HG03066 (cell line): ENCODE data around the gene PARP12.
"Not testable (repeated sequence)": the region's sequence is repeated elsewhere in the genome, so short reads cannot be mapped to it uniquely, and the experiment has no call there.

Experiments
- ATAC-seq: cut with Tn5 transposase; IDR thresholded peaks from one replicate; pipeline ENCODE4 v1.9.1; 2021; ENCODE audit warnings: low read depth; ENCODE audit not compliant: unreplicated experiment

Gene PARP12, protein sequence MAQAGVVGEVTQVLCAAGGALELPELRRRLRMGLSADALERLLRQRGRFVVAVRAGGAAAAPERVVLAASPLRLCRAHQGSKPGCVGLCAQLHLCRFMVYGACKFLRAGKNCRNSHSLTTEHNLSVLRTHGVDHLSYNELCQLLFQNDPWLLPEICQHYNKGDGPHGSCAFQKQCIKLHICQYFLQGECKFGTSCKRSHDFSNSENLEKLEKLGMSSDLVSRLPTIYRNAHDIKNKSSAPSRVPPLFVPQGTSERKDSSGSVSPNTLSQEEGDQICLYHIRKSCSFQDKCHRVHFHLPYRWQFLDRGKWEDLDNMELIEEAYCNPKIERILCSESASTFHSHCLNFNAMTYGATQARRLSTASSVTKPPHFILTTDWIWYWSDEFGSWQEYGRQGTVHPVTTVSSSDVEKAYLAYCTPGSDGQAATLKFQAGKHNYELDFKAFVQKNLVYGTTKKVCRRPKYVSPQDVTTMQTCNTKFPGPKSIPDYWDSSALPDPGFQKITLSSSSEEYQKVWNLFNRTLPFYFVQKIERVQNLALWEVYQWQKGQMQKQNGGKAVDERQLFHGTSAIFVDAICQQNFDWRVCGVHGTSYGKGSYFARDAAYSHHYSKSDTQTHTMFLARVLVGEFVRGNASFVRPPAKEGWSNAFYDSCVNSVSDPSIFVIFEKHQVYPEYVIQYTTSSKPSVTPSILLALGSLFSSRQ

DNA sequence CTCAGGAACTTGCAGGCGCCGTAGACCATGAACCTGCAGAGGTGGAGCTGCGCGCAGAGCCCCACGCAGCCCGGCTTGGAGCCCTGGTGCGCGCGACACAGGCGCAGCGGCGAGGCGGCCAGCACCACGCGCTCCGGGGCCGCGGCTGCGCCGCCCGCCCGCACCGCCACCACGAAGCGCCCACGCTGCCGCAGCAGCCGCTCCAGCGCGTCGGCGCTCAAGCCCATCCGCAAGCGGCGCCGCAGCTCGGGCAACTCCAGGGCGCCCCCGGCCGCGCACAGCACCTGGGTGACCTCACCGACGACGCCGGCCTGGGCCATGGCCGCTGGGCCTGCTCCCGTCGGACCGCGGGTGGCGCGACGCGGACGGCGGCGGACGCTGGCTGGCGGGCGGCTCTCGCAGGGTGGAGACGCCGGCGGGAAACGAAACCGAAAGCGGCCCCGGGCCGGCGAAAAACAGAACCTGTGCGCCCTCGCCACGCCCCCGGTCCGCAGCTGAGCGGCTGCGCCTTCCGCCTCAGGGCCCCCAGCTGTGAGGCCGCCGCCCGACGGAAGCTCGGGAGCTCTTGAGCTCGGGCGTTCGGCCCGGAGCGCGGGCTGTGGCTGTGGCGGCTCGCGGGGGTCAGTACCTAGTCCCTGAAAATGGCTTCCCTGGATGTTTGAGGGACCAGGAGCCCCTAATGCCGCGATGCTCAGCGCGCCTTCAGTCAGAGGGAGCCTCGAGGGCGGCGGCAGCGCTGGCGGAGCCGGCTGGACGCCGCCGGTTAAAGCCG lies at the start of gene PARP12:
PARP12 (minus strand) TSS at position 424 of the 772 bp plus-strand sequence; CDS start at position 320, 104 bp downstream.
- ATAC-seq: peak; percentile 87

DNA sequence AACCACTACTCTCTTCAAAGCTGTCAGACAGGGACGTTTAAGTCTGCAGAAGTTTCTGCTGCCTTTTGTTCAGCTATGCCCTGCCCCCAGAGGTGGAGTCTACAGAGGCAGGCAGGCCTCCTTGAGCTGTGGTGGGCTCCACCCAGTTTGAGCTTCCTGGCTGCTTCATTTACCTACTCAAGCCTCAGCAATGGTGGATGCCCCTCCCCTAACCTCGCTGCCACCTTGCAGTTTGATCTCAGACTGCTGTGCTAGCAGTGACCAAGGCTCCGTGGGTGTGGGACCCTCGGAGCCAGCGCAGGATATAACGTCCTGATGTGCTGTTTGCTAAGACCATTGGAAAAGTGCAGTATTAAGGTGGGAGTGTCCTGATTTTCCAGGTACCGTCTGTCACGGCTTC lies 46.0 kb upstream of the PARP12 start:
- ATAC-seq: not testable (repeated sequence)

DNA sequence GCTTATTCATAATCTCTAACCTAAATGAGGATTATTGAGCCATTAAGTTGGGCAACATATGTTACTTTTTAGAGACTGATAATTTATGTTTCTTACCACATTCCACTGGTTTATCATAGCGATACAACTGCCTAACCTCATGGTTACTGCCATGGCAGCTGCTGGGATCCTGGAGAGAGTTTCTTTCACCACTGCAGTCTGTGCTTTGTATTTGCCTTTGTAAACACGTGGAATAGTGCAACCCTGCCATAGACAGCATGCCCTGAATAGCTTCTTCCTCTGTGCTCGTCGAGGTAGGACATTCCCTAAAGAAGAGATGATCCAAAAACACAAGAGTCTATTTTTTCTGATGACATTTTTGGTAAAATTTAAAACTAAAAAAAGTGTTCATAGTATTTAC lies 33.7 kb upstream of the PARP12 start:
- no peak for ATAC-seq

DNA sequence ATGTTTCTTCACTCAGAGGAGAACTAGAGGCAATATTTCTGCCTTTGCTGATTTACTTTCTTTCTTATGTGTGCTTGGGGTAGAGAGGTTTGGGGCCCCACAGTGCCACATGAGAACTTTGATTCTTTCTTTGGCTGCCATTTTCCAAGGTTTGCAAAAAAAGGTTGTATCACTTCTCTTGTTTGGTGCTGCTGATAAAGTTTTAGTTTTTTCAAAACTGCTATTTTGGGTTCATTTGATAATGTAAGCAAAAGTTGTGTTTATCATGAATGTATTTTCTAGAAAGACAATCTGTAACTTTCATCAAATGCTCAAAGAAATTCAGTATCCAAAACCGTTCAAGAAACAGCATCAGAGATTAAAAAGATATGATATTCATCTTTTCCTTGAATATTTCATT lies 30.6 kb upstream of the PARP12 start:
- no peak for ATAC-seq

DNA sequence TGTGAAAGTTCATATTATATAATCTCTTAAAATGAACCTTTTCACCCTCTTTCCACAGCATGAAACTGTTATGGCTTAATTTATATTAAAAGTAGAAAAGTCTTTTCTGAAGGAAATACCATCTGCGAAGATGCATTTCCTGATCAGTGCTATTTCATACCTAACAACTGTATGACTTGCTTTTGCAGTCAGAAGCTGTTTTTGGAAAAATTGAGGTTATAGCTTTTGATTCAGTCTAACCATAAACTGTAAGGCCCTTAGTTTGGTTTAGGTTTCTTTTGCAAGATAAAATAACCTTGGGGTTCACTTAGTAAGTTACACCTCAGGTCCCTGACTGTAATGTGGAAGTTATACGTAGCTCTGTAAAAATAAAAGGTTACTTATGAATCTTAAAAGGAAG lies 22.7 kb upstream of the PARP12 start:
- no peak for ATAC-seq

DNA sequence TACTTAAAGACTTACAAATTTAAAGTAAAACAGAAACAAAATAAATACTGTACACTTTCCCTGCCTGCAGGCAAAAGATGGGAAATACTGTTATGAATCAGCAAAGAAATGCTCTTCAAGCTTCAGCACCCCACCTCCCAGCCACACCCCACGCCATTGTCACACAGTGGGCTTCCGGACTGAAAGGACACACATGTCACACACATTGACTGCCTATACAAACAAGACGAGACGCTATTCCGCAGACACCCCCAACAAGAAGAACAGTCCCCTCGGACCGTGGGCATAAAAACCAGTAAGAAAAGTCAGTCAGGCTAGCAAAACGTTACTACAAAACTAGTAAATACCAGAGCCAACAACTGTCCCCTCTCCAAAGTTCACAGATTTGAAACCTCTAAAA lies 22.2 kb upstream of the PARP12 start:
- ATAC-seq: peak; percentile 91

DNA sequence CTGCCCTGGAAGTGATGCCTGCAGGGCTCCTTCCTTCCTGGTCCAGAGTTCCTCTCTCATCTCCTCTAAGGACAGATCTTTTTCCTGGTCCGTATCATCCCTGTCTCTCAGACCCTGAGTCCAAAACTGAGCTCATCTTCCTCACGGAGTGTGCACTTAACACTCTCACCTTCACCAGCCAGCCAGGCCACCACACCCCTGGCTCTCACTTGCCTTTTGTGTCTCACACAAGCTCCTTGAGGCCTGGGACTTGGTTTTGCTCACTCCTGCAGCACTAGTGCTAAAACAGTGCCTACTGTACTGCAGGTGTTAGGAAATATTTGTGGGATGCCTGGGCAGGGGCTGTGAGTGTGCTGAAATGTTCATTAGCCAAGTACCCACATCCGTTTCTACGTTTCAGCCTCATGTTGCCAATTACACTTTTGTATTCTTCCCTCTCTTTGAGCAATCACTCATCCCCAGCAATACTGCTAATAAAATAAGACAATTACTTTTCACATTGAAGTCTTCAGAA lies 21.4 kb upstream of the PARP12 start:
- no peak for ATAC-seq

DNA sequence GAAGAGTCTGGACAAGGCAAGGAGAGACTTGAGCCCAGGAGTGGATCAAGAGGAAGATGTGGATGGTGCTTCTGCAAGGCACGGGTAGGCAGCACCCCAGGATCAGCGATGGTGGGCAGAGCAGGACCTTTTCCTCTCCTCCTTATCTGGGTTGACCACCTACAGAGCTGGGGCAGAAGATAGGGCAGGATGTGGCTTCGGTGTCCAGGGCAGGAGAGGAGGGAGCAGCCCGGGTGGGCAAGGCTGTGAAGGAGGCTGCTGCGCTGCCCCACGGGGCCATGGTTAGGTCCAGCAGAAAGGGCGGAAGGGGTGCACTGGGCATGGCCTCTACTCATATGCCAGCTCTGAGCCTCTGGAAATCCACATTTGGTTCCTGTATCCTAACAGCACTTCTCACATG lies 20.0 kb upstream of the PARP12 start:
- no peak for ATAC-seq

DNA sequence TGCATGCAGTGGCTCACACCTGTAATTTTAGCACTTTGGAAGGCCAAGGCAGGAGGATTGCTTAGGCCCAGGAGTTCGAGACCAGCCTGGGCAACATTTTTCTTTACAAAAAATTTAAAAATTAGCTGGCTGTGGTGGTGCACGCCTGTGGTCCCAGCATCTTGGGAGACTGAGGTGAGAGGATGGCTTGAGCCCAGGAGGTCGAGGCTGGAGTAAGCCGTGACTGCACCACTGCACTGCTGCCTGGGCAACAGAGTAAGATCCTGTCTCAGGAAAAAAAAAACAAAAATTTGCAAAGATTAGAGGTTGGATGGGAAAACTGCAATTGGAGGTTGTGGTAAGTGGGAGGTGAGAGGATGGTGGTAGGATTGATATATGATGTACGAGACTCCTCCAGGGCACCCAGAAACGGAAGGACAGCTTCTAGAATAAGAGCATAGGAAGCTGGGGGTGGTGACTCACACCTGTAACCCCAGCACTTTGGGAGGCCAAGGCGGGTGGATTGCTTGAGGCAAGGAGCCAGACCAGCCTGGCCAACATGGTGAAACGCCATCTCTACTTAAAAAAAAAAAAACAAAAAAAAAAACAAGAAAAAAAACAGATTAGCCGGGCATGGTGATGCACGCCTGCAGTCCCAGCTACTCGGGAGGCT lies 19.1 kb upstream of the PARP12 start:
- ATAC-seq: no peak

DNA sequence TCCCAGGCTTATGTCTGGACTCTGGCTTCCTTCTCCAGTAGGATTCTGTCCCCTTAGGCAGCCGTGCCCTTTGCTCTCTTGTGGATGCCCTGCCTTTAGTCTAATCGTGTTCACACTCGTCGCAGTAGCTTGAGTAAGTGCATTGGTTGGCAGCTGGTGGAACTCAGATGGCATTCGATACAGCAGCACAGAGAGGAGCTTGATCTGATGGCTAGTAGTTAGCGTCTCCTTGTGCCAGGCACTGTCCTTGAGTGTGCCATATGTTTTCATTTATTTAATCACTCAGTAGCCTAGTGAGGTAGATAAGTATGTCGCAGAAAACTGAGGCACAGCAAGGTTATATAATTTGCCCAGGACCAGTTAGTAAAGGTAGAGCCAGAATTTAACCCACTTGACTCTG lies 18.2 kb upstream of the PARP12 start:
- ATAC-seq: no peak

DNA sequence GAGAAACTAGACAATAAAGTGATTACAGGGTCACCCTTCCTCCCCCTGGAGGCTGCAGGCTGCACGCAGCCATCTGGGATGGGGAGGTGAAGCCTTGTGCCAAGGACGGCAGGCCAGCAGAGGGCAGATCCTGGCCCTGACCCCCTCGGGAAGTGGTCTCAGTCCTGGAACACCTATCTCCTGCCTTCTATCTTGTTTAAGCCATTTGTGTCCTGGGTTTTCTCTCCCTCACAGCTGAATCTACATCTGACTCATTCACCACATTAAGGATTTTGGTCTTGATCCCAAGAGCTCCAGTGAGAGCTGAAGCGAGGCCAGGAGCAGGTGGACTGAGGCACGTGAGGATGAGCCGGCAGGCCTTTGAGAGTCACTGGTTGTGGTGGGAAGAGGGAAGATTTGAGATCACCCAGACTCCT lies 16.4 kb upstream of the PARP12 start:
- no peak for ATAC-seq

DNA sequence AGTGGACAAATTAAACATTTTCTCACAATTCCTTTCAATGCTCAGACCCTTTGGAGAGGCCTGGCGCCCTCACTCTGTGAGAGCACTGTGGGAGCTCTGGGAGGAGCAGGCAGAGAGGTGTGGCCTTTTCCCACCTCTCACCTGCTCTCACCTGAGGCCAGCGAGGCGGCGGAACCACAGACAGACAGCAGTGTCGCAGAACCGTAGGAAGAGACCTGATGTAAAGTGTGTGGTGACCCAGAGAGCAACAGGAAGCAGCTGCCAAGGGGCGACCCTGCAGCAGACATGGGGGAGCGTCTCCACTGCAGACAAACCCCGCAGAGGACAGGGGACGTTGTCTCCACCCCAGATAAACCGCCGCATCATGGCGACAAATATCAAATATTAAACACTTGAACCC lies 15.6 kb upstream of the PARP12 start:
- ATAC-seq: no peak

DNA sequence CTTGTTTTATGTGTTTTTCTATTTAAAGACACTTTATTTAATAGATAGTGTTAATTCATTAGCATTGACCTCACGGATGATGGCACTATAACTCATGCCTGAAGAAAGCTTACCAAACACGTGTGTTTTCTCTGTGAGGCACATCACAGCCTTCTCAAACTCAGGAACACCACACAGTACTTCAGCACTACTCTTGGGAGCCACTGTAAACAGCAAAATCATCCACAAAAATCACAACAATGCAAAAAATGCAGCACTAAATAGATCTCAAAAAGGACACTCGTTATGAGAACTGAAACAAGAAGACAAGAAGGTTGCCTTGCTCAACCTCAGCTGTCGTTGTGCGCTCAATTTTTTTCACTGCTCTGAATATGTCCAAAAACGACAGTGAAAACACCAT lies 12.0 kb upstream of the PARP12 start:
- ATAC-seq: no peak

DNA sequence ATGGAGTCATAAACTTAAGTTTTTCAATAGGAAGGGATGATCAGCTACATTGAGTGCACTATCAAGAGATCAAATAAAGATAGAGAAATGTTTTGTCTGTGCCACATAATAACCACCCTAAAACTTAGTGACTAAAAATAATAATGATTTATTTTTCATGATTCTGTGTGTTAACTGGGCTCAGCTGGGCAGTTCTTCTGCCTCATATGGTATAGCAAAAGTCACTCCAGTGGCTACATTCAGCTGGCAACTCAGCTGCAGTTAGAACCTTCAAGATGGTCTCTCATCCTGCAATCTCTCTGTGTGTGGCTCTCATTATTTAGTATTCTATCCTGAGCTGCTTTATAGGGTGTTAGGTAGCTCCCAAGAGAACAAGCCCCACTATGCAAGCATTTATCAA lies 7.8 kb upstream of the PARP12 start:
- no peak for ATAC-seq

DNA sequence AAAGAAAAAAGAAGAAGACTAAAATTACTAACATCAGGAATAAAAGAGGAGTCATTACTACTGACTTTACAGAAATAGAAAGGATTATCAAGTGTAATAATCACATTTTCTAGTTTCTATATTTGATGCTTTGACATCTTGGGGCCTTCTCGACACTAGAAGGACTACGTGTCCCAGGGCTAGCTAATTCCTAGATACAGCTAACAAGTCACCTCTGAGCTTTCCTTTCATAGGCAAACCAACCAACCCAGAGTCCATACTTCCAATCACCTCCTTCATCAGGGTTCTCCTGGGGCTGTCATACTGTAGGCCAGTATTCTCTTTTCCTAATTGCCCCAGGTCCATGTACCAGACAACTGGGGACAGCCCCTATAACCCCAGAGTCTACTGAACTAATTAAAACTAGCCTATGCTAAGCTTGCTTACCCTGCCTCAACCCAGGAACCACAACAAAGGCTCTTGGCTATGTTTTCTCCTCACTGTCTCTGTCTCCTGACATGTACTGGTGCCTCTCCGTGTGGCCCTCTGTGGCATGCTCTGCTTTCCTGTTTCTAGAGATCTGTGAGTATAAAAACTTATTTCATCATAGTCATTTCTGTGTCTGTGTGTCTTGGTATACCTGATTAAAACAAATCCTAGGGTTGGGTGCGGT lies 6.7 kb upstream of the PARP12 start:
- no peak for ATAC-seq

DNA sequence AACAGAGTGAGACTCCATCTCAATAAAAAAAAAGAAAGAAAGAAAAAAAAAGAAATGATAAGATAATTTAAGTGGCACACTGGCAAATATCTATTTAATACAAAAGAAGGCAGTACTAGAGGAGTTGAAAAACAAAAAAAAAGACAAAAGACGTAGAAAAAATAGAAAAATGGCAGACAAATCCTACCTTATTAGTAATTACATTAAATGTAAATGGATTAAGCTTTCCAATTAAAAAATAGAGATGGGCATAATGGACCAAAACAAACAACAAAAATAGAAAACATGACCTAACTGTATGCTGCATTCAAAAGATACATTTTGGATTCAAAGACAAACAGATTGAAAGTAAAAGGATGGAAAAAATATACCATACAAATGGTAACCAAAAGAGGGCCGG lies 5.3 kb upstream of the PARP12 start:
- ATAC-seq: no peak

DNA sequence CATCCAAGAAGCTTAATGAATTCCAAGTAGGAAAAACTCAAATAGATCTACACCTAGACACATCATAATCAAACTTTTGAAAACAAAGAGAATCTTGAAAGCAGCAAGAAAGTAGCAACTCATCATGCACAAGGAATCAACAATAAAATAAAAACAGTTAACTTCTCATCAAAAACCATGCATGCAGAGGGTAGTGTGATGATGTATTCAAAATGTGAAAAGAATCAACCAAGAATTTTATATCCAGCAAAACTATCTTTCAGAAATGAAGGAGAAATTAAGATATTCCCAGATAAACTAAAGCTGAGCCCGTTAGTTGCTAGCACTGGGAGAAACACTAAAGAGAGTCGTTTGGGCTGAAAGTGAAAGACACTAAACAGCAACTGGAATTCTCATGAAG lies 4.3 kb upstream of the PARP12 start:
- ATAC-seq: no peak

DNA sequence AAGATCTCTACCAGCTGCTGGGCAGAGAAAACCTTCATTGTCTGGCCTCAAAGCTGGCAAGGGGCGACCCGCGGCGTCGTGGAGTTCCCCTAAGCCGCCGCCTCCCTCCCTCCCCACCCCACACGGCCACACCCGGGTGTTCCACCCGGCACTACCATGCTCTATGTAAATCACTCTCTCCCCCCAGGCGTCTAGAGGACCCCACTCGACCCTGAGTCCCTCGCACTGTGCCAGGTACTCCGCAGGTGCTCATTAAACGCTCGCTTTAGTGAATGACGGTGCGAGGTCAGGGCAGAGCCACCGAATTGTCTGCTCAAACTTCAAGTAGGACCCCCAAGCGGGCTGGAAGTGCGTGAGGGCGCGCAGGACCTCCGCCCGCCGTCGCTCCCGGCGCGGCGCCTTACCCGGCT lies 628 bp downstream of the PARP12 start:
- ATAC-seq: peak; percentile 33

DNA sequence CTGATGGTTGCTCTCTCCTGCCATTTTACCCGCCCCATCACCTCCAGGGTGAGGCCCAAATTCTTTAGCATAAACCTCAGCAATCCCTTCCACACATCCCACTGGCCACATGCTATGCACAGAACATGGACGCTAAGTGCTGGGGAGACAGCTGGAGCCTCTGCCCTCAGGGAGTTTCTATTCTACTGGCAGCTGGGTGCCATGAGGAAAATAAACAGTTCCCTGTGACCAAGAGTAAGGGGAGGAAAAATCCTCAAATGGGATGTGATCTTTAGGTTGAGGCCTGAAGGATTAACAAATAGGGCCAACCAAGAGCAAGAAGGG lies 1.2 kb downstream of the PARP12 start:
- no peak for ATAC-seq
